AG08396 (cell line): ENCODE data around the gene RIPK1.

Experiments
- DNase-seq: peaks from one replicate; pipeline ENCODE4 v3.0.0; 2012; ENCODE audit warnings: low spot score, mixed read lengths

Gene RIPK1

DNA sequence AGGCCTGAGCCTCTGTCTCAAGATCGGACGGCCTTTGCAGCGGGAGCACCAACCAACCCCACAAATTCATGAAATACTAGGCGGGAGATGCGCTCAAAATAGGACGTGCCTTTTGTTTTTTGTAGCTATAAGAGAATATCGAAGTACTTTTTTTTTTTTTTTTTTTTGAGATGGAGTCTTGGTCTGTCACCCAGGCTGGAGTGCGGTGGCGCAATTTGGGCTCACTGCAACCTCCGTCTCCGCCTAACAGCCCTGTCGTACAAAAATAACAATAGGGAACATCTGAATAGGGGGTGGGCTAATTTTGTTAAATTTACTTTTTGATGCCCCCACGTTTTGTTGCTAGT, 94.9 kb downstream of the RIPK1 start:
- no peak for DNase-seq

DNA sequence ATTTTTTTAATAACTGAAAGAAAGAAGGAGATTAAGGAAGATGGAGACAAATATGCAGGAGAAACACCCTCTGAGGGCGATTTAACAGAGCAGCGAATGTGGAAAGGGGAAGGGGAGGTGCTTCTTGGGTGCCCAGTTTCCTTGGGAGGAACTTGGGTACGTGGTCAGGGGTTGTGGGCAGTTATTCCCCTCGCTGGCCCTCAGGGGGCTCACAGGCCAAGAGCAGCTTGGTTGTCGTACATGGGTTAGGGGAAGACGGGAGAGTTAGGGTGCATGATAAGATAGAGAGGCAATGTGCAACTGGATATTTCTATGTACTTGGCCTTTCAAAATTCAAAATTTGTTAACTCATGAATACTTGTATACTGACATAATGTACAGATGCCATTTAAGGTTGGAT, 96.1 kb downstream of the RIPK1 start:
- DNase-seq = no peak
